ENCODE measurements around the gene VPS37D.

The VPS37D gene

GRCh38 chr7:73701357-73701995 is 33.8 kb downstream of the VPS37D start:
- no peak overlapping the region for H3K4me3 ChIP-seq (ENCODE audit: low read length)
- peak; percentile 53 for DNase-seq (ENCODE audit: low read depth)
- H3K9ac ChIP-seq (ENCODE audit: low read length) = no peak overlapping the region
- no peaks in the 10 kb centered on the region for H3K27me3 ChIP-seq (replicated peaks; ENCODE audit: control insufficient read depth, insufficient read depth, low read length)
- H3K9me3 ChIP-seq (ENCODE audit: control insufficient read depth, low read length) = no peaks in the 10 kb centered on the region
- H3K36me3 ChIP-seq (ENCODE audit: control insufficient read depth, insufficient read depth, low read length, severe bottlenecking) = peaks cover 56% of the 10 kb centered on the region
- H3K4me1 ChIP-seq (ENCODE audit: control insufficient read depth, insufficient read depth, low read length) = peaks cover 6% of the 10 kb centered on the region

DNA sequence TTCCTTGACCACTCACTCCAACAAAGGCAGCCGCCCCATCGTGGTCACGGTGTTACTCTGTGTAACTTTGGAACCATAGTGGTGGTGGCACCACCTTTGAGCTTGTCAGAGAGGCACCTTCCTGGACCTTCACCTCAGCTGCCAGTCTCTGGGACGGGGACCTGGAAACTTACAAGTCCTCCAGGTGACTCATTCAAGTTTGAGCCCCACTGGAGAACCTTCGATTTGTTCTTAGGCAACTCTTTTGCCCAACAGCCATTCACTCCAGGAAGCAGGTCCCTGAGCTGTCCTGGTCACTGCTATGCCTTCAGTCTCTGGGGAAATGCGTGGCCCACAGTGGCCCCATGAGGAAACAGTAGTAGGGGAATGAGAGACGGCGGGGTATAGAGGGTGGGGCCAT is 34.6 kb downstream of the VPS37D start:
- Histone ChIP-seq H3K9ac (ENCODE audit: low read length) (no peak overlapping the region), H3K4me3 (ENCODE audit: low read length) (no peak overlapping the region), H3K4me1 (ENCODE audit: control insufficient read depth, insufficient read depth, low read length) (peaks cover 6% of the 10 kb centered on the region), H3K36me3 (ENCODE audit: control insufficient read depth, insufficient read depth, low read length, severe bottlenecking) (peaks cover 51% of the 10 kb centered on the region), H3K27me3 (replicated peaks; ENCODE audit: control insufficient read depth, insufficient read depth, low read length) (no peaks in the 10 kb centered on the region), H3K9me3 (ENCODE audit: control insufficient read depth, low read length) (no peaks in the 10 kb centered on the region)
- no peak for DNase-seq (ENCODE audit: low read depth)

DNA sequence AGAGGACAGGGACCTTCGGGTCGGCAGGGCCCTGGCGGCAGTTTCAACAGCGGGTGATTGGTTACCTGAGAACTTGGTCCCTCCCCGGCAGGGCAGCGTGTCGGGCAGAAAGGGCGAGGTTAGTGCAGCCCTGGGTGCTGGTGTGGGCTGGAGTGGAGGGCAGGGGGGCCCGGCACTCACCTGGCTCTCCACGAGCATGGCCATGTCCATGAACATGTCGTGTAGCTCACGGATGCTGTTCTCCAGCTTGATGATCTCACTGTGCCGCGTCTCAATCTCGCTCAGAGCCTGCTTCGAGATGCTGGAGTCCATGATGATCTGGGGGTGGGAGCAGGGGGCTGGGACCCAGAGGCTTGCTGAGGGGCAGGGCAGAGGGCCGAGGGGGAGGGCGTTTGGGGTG is 35.0 kb downstream of the VPS37D start:
- Histone ChIP-seq H3K4me1 (ENCODE audit: control insufficient read depth, insufficient read depth, low read length) (peaks cover 6% of the 10 kb centered on the region), H3K36me3 (ENCODE audit: control insufficient read depth, insufficient read depth, low read length, severe bottlenecking) (peaks cover 47% of the 10 kb centered on the region), H3K9me3 (ENCODE audit: control insufficient read depth, low read length) (no peaks in the 10 kb centered on the region)

GRCh38 chr7:73703225-73703624 is 35.6 kb downstream of the VPS37D start:
- no peaks in the 10 kb centered on the region for H3K27me3 ChIP-seq (replicated peaks; ENCODE audit: control insufficient read depth, insufficient read depth, low read length)
- peaks cover 6% of the 10 kb centered on the region for H3K4me1 ChIP-seq (ENCODE audit: control insufficient read depth, insufficient read depth, low read length)
- no peak overlapping the region for H3K9ac ChIP-seq (ENCODE audit: low read length)
- no peak for DNase-seq (ENCODE audit: low read depth)
- no peaks in the 10 kb centered on the region for H3K9me3 ChIP-seq (ENCODE audit: control insufficient read depth, low read length)
- peaks cover 42% of the 10 kb centered on the region for H3K36me3 ChIP-seq (ENCODE audit: control insufficient read depth, insufficient read depth, low read length, severe bottlenecking)
- H3K4me3 ChIP-seq (ENCODE audit: low read length) = no peak overlapping the region

More for the DNA sequence above, 35.0 kb downstream of the VPS37D start:
- Histone ChIP-seq H3K27me3 (replicated peaks; ENCODE audit: control insufficient read depth, insufficient read depth, low read length) (no peaks in the 10 kb centered on the region), H3K4me3 (ENCODE audit: low read length) (no peak overlapping the region), H3K9ac (ENCODE audit: low read length) (no peak overlapping the region)
- DNase-seq (ENCODE audit: low read depth) = no peak

DNA sequence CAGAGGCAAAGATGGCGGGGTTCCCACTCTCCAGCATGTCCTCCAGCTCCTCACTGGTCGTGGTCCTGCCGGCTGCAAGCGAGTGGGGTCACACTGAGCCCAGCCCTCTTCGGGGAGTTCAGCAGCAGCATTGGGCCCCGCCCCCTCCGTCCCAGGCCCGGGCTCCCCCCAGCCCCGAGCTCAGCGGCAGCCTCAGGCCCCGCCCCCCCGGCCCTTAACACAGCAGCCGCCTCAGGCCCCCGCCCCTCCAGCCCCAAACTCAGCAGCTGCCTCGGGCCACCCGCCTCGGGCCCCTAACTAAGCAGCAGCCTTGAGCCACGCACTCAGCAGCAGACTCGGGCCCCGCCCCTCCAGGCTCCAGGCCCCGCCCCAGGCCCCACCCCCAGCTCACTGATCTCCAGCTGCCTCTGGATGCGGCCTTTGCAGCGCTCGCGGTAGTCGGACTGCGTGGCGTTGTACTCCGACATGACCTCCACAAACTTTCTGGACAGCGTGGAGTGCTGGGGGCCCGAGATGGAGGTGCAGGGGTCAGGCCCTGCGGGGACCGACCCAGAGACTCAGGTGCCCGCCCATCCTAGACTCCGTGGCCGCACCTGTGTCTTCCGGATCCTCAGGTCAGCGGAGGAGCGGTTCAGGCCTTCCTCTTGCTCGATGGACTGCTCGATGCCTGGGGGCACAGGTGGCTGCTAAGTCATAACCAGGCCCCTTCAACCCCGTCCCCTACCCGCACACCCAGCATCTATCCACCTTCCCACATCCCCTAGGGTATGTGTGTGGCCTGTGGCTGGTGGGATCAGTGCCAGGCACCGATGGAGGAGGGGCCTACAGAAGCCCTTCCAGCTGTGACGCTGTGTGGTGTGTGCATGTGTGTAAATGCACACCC is 36.4 kb downstream of the VPS37D start:
- peaks cover 40% of the 10 kb centered on the region for H3K36me3 ChIP-seq (ENCODE audit: control insufficient read depth, insufficient read depth, low read length, severe bottlenecking)
- no peak overlapping the region for H3K4me3 ChIP-seq (ENCODE audit: low read length)
- no peak for DNase-seq (ENCODE audit: low read depth)
- H3K4me1 ChIP-seq (ENCODE audit: control insufficient read depth, insufficient read depth, low read length) = peaks cover 6% of the 10 kb centered on the region
- no peak overlapping the region for H3K9ac ChIP-seq (ENCODE audit: low read length)
- H3K9me3 ChIP-seq (ENCODE audit: control insufficient read depth, low read length) = no peaks in the 10 kb centered on the region
- no peaks in the 10 kb centered on the region for H3K27me3 ChIP-seq (replicated peaks; ENCODE audit: control insufficient read depth, insufficient read depth, low read length)

- peaks cover 6% of the 10 kb centered on the region for H3K4me1 ChIP-seq (ENCODE audit: control insufficient read depth, insufficient read depth, low read length)
- no peak overlapping the region for H3K4me3 ChIP-seq (ENCODE audit: low read length)
- no peak overlapping the region for H3K9ac ChIP-seq (ENCODE audit: low read length)
- no peak for DNase-seq (ENCODE audit: low read depth)
- peaks cover 31% of the 10 kb centered on the region for H3K36me3 ChIP-seq (ENCODE audit: control insufficient read depth, insufficient read depth, low read length, severe bottlenecking)
- H3K9me3 ChIP-seq (ENCODE audit: control insufficient read depth, low read length) = no peaks in the 10 kb centered on the region
- H3K27me3 ChIP-seq (replicated peaks; ENCODE audit: control insufficient read depth, insufficient read depth, low read length) = no peaks in the 10 kb centered on the region
Observed at GRCh38 chr7:73704640-73705550, 37.3 kb downstream of the VPS37D start.

GRCh38 chr7:73705551-73705920 is 37.9 kb downstream of the VPS37D start:
- Histone ChIP-seq H3K4me3 (ENCODE audit: low read length) (no peak overlapping the region), H3K9me3 (ENCODE audit: control insufficient read depth, low read length) (no peaks in the 10 kb centered on the region), H3K4me1 (ENCODE audit: control insufficient read depth, insufficient read depth, low read length) (peaks cover 6% of the 10 kb centered on the region), H3K9ac (ENCODE audit: low read length) (no peak overlapping the region), H3K27me3 (replicated peaks; ENCODE audit: control insufficient read depth, insufficient read depth, low read length) (no peaks in the 10 kb centered on the region), H3K36me3 (ENCODE audit: control insufficient read depth, insufficient read depth, low read length, severe bottlenecking) (peaks cover 28% of the 10 kb centered on the region)
- DNase-seq (ENCODE audit: low read depth) = no peak

- Histone ChIP-seq H3K27me3 (replicated peaks; ENCODE audit: control insufficient read depth, insufficient read depth, low read length) (no peaks in the 10 kb centered on the region), H3K9me3 (ENCODE audit: control insufficient read depth, low read length) (no peaks in the 10 kb centered on the region), H3K4me1 (ENCODE audit: control insufficient read depth, insufficient read depth, low read length) (peaks cover 6% of the 10 kb centered on the region), H3K36me3 (ENCODE audit: control insufficient read depth, insufficient read depth, low read length, severe bottlenecking) (peaks cover 21% of the 10 kb centered on the region), H3K4me3 (ENCODE audit: low read length) (no peak overlapping the region), H3K9ac (ENCODE audit: low read length) (no peak overlapping the region)
- DNase-seq (ENCODE audit: low read depth) = no peak
Observed at GRCh38 chr7:73706126-73707044, 38.8 kb downstream of the VPS37D start.

DNA sequence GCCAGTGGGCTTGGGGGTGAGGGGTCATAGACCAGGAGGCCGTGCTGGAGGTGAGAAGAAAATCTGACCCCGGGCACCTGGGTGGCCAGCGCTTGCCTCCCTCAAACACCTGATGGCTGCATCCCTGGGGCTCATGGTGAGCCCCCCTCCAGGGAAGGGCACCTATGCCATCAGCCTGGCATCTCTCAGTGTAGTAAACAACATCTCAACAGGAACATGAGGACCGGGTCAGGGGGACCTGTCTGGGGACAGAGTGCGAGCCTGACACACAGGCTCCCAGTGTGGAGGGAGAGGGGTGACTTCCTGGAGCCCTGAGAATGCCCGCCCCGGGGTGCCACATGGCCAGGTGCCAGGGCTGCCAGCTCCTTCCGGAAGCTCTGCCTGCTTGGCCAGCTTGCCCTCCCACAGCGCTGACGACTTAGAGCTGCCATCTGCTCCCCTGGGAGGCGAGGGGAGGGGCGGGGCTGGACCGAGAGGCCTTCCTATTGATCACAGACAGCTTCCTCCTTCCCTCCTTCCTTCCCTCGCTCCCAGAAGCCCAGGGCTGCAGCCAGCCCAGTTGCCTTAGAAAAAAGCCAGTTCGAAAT is 39.5 kb downstream of the VPS37D start:
- H3K4me3 ChIP-seq (ENCODE audit: low read length) = no peak overlapping the region
- H3K36me3 ChIP-seq (ENCODE audit: control insufficient read depth, insufficient read depth, low read length, severe bottlenecking) = peaks cover 17% of the 10 kb centered on the region
- DNase-seq (ENCODE audit: low read depth) = no peak
- H3K9ac ChIP-seq (ENCODE audit: low read length) = no peak overlapping the region
- H3K9me3 ChIP-seq (ENCODE audit: control insufficient read depth, low read length) = no peaks in the 10 kb centered on the region
- no peaks in the 10 kb centered on the region for H3K27me3 ChIP-seq (replicated peaks; ENCODE audit: control insufficient read depth, insufficient read depth, low read length)
- H3K4me1 ChIP-seq (ENCODE audit: control insufficient read depth, insufficient read depth, low read length) = peaks cover 6% of the 10 kb centered on the region

DNA sequence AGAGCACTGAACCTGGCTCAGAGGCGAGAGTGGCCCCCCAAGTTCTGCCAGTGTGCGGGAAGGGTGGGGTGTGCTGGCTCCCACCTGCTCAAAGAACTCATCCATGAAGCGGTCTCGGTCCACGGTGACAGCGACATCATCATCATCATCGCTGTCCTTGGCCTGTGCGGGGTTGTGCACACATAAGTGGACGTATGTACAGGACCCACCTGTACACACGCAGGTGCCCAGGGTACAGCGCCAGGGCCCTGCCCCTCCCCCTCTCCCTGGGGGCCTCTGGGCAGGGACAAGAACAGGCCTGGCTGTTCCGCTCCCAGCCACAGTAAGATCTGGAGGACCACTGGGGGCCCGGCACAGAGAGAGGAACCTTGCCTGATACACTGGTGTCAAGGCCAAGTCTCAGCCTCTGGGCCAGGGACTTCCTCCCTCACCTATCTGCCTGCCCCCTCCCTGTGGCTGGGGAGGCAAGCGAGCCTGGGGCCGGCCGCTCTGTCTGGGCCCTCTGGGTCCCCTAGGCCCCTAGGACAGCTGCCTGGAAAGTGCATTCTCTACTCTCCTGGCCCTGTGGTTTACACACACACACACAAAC is 41.4 kb downstream of the VPS37D start:
- Histone ChIP-seq H3K27me3 (replicated peaks; ENCODE audit: control insufficient read depth, insufficient read depth, low read length) (no peaks in the 10 kb centered on the region), H3K4me1 (ENCODE audit: control insufficient read depth, insufficient read depth, low read length) (peaks cover 6% of the 10 kb centered on the region), H3K9me3 (ENCODE audit: control insufficient read depth, low read length) (no peaks in the 10 kb centered on the region), H3K4me3 (ENCODE audit: low read length) (no peak overlapping the region), H3K36me3 (ENCODE audit: control insufficient read depth, insufficient read depth, low read length, severe bottlenecking) (peaks cover 7% of the 10 kb centered on the region), H3K9ac (ENCODE audit: low read length) (no peak overlapping the region)
- no peak for DNase-seq (ENCODE audit: low read depth)

Data from adipocyte (in vitro differentiated cells).